HG02870 (cell line): Measurements from ENCODE around the gene MAML3.

Experiments used
- ATAC-seq: cut with Tn5 transposase; IDR thresholded peaks from one replicate; pipeline ENCODE4 v1.9.1; 2021; ENCODE audit warnings: mild to moderate bottlenecking, moderate library complexity; ENCODE audit not compliant: unreplicated experiment

The MAML3 gene

DNA sequence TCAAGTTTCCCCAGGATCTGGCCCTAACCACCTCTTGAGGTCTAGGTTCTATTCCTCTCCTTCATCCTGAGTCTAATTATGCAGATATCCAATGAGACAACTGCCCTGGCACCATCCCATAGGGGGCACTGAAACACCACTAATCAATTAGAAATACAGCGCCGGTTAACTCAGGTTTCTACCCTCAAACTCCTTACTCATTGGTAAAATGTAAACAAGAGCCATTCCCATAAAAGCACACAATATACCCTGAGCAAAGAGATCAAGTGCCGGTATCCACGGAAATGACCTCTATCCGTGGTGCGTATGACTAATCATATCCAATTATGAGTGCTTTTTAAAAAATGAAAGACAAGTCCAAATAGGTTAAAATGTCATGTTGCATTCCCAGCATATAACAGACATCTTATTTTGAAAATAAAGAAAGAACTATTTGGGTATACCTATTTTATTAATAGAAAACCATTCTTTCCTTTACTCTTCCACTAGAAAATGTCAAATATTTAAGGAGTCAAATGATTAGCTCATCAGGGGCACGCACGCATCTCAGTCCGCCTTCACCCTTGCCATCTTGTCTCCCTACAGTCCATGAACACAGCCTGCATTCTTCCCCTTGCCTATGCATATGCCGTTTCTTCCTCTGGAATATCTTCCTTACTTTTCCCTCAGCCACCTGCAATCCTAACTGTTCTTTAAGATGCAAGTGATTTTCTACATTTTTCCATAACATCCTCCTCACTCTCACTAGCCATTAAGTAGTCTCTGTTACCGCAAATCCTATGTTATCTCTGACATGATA is 141.1 kb downstream of the MAML3 start:
- ATAC-seq: no peak

DNA sequence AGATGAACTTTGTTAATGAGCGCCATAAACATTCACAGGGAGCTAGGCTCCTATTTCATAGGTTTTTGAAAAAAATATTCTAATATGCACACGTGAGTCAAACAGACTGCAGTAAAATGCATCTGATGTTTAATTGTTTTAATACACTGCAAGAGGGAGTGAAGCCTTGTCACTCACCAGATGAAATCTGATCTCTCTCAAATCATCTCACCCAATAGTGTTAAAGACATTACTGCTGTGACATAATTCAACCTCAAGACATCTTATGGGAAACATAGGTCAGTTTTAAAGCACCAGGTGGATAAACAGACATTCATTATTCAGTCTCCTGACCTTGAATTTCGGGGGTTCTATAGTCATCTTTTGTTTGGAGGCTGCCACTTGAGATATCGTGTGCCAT is 148.3 kb downstream of the MAML3 start:
- no peak for ATAC-seq

GRCh38 chr4:140004922-140005627 is 148.9 kb downstream of the MAML3 start:
- no peak for ATAC-seq

DNA sequence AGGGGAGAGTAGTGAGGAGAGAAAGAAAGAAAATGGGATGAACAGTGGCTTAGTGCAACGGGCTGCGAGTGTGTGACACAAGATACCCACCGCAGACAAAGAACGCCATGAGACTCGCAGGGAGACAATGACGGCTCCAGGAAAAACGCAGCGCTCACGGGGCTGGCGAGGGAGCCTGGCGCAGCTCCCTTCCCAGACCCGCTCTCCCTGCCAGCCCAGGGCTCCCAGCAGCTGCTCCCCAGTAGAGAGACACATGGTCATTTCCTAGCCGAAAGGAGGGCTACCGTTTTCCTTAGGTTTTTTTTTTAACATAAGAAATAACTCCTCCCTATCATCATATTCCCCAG is 149.5 kb downstream of the MAML3 start:
- no peak for ATAC-seq

DNA sequence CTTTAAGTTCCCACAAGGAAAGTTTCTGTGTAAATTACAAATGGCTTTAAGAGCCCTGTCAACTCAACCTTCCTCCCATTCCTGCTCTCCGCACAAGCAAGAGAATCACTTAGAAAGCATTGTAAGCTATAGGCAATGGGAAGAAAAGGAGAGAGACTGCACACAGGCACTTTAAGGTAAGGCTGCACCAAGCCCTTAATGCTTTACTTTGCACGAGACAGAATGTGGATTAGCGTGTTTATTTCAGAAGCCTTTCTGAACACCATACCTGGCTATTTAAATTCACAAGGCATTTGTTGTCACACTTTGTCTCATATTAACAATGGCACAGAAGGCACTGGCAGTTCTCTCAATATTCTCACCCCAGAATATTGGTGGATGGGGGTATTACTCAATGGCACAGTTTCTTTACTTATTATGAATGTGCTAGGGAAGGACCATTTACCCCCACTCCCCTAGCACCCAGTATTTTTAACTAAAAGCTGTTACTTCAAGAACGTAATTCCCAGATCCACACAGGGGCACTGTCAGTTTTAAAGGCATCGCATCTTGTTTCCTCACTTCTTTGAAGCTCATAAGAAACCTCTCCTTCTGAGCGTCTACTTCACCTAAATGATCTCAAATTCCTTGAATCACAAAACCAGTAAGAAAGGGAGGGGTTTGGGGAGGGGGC is 150.0 kb downstream of the MAML3 start:
- ATAC-seq: no peak

DNA sequence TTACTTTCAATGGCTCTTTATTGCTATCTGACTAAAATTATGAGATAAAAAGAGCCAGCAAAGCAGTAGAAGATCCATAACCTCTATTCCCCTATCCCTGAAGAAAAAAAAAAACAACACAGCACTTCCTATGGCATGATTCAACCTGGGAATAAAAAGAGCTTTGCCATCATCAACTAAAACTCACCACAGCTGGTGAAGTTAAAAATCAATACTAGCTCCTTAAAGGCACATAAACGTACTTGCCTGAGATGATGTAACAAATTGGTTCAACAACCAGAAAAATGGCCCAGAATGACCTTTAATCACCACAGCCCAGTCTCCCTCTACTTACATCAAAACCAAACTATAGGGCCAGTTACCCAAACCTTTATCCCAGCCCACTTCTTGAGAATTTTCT is 153.8 kb downstream of the MAML3 start:
- ATAC-seq: no peak

- ATAC-seq: no peak
Observed at GRCh38 chr4:139988863-139989765, 164.9 kb downstream of the MAML3 start.

GRCh38 chr4:139987502-139987850 is 166.5 kb downstream of the MAML3 start:
- ATAC-seq: no peak

DNA sequence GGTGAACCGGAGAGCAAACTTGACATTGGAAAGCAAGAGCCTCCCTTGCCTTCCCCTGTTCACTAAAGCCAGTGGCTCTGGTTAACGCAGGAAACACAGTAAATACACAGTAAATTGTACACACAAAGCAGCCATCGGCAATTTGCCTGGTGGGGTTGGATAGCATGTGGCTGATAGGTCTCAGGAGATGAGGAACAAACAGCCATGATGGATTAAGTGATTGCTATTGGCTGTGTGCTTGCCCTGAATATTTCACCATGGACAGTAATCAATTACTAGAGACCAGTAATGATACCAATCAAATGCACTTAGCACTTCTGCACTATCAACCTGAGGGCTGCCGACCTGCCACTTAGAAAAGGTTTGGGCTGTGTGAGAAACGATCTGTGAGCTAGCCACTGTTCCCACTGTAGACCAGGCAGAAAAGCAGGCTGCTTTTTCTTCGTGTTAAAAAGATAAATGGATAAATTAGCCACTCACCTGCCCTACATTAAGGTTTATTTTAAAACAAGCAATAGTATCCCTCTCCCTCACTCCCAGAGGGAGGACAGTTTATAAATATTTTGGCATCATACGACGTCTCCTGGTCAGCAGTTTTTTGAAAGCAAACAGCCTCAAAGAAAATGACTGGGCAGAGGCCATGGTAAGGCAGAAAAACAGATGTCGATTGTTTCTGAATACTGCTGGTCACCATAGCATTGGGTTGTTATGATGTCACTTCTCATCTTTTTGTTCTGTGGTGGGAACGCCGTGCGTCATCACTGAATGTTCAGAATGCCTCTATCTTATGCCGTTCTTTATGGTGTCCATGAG is 167.1 kb downstream of the MAML3 start:
- ATAC-seq: no peak

DNA sequence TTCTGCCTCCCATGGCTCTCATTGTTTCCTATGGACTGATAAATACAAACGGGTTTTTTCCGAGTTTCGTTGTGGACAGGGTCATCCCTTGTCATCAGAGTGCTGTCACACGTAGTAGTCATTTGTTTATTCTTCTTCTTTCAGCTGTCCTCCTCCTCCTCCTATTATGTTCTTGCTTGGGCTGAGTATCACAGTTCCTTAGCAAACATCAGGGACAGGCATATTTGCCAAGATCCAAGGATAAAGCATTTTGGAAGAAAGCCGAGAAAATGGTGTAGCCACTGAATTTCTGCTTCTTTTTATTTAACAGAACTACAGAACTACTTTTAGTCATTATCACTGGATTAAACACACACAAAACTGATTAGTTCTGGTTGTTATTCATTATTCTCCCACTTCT is 167.9 kb downstream of the MAML3 start:
- ATAC-seq: no peak

GRCh38 chr4:139985401-139985800 is 168.6 kb downstream of the MAML3 start:
- no peak for ATAC-seq

DNA sequence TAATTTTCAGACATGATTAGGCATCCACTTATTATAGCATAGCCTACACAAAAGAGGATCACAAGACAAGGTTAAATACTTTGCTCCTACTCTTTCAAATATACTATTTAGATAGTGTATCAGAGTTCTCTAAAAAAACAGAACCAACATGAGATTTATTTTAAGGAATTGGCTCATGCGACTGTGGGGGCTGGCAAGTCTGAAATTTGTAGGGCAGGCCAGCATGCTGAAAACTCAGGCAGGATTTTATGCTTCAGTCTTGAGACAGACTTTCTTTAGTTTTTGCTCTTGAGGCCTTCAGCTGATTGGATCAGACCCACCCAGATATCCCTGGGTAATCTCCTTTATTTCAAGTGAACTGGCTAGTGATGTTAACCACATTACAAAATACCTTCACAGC is 169.5 kb downstream of the MAML3 start:
- ATAC-seq: no peak

- peak; percentile 94 for ATAC-seq
Observed at GRCh38 chr4:139978692-139979091, 175.3 kb downstream of the MAML3 start.

DNA sequence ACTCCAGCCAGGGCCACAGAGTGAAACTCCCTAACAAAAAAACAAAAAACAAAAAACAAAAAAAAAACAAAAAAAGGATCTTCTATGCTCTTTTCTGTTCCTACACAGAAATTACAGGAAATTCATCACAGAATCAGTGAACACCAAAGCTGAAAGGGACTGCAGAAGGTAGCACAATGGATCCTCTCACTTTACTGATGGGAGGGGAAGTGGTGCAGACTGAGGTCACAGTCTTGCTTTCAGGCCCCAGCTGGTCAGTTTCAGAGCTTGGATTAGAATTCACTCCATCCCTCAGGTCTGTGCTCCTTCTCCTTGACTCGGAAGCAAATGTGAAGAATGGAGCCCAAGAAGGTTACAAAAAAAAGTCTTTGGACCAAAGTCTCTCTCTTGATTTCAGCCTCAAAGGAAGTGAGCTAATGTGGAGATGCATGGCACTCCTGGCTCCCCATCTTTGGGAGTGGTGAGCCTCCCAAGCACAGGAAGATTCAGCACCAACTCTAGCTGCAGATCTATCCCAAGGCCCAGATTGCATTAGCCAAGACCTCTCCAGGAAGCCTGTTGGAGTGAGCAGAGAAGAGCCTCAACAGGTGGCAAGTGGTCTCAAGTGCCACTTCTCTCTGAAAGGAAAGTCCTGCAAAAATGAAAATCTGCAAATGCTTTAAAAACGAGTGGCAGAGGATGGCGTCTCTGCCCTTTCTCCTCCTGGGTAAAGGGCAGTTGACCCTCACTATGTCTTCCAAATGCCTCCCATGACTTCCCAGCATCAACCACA is 176.0 kb downstream of the MAML3 start:
- peak; percentile 50 for ATAC-seq

GRCh38 chr4:139975830-139976272 is 178.1 kb downstream of the MAML3 start:
- no peak for ATAC-seq

GRCh38 chr4:139973616-139974015 is 180.4 kb downstream of the MAML3 start:
- ATAC-seq: no peak

DNA sequence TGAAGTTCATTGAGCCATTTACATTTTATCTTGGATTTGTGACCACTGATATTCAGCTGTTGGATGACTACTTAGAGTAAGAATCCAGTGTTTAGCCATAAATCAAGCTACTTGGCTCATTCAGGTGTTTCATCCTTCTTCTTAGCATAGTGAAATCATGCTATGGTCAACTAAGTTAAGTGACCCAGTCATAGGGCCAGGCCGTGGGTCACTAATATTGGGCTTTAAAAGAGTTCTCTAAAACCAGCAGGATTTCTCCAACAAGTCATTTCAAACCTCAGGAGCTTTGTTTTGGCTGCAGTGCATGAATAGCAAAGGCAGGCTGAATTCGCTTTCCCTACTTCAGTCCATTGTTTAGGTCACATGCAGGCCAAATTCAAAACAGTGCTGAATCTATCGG is 181.0 kb downstream of the MAML3 start:
- no peak for ATAC-seq

DNA sequence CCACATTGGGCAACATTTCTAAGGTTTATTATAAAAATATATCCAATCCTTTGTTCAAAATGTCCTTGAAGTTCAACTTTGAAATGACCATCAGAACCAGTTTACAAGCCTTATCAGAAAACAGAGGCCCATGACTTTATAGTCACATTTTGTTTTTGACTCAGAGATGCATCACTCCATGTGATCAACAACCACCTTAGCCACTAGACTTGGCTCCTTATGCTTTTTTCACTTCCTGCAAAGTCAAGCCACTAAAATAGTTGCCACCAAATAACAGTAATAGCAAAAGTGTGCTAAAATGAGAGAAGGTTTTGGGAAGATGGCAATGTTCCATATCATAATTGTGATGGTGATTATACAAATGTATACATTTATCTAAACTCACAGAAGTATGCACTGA is 181.7 kb downstream of the MAML3 start:
- no peak for ATAC-seq

GRCh38 chr4:139971111-139971510 is 182.9 kb downstream of the MAML3 start:
- ATAC-seq: no peak
